OCI-LY7 (cell line): ENCODE measurements around the gene BCL7C.

ENCODE experiments used
- CTCF ChIP-seq: fragments of 200-600 bp; sonication (generic); conservative IDR thresholded peaks from 2 replicates; pipeline ENCODE4 v1.5.1; 2014; ENCODE audit warnings: mild to moderate bottlenecking, antibody characterized with exemption, low read length, moderate library complexity, mixed read lengths
- EZH2phosphoT487 ChIP-seq: fragments of 200-600 bp; sonication (generic); IDR thresholded peaks from 2 replicates; pipeline ENCODE4 v1.6.1; 2018; ENCODE audit warnings: low read depth, borderline replicate concordance, mild to moderate bottlenecking, mixed run types, antibody characterized with exemption, low read length, moderate library complexity, mixed read lengths

GRCh38 chr16:30900588-30900987, 6.7 kb upstream of the BCL7C start:
- TF ChIP-seq CTCF (no peak), EZH2phosphoT487 (no peak)
